RWPE1 (cell line): ENCODE results near the gene DNAH5.

ENCODE experiments used
- CTCF ChIA-PET: fragments of 350-600 bp; sonication (Branson Sonifier 250); formaldehyde crosslinking; extraction: SDS; loops from one replicate; lab custom pipeline; 2021; lab: Yijun Ruan, JAX
- POLR2A ChIA-PET: fragments of 400-600 bp; formaldehyde crosslinking; extraction: SDS; loops from one replicate; lab custom pipeline; 2020; ENCODE audit warnings: antibody characterized with exemption; ENCODE audit not compliant: low non-redundant PET; lab: Yijun Ruan, JAX
- DNase-seq: peaks from one replicate; pipeline ENCODE4 v3.0.0; 2012; ENCODE audit warnings: low spot score
- H3K27ac ChIP-seq: fragments of 450-650 bp; 2 replicates; pipeline ENCODE4 v1.5.1; 2017
- CTCF ChIP-seq: fragments of 450-650 bp; conservative IDR thresholded peaks from 2 replicates; pipeline ENCODE4 v1.5.1; 2017; ENCODE audit warnings: low read depth, mild to moderate bottlenecking

The DNAH5 gene

GRCh38 chr5:13898569-13898968 lies 45.9 kb downstream of the DNAH5 start:
- DNase-seq: no peak
- ChIA-PET CTCF (no interaction called here), POLR2A (no interaction called here)
- H3K27ac ChIP-seq: no peak overlapping the region
- no peak for TF ChIP-seq CTCF

- ChIA-PET POLR2A (no interaction called here), CTCF (no interaction called here)
- no peak overlapping the region for H3K27ac ChIP-seq
- TF ChIP-seq CTCF: no peak
- DNase-seq: no peak
These were observed 66.1 kb downstream of the DNAH5 start for GRCh38 chr5:13878357-13878756.

DNA sequence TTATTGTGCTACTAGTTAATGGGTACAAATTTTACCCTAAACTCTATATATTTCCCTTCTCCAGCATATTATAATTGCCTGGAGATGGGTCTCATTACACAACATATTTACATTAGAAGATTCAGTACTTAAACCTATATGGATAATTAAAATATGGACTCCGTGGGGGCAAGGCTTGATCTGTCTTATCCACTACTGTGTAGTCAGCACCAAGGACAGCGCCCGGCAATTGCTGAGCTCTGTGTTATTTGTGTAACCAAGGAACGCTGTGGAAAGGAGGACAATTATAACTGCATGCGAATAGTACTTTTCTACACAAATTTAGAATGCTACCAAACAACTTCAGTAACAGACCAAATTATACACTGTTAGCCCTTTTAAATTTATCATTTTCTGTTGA lies 77.7 kb downstream of the DNAH5 start:
- ChIA-PET POLR2A (no interaction called here), CTCF (no interaction called here)
- peak; percentile 39 for DNase-seq

DNA sequence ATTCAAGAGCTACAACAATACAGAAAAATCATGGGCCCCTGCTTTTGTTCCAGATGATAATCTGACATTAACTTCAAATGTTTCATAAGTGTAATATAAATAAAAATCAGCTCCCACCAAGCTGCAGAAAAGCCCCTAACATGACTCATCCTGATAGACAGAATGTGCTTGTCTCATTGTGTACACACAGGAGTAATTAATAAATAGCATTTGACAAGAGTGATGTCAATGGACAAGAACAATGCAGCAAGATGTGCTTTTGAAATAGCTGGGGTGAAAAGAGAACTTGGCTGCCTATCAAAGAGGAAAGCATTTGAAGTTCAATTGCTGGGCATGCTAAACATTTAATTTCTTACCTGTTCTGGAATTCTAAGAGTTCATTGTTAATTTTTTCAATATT lies 79.2 kb downstream of the DNAH5 start:
- ChIA-PET CTCF (interaction anchor here (0.6 kb wide), 1 partner anchor 1479 kb away, joined by 4 read pairs; no protein-coding TSS in a partner anchor), POLR2A (no interaction called here)
- TF ChIP-seq CTCF: no peak
- DNase-seq: no peak
- H3K27ac ChIP-seq: no peak overlapping the region

More for the DNA sequence above, 77.7 kb downstream of the DNAH5 start:
- H3K27ac ChIP-seq: no peak overlapping the region
- no peak for TF ChIP-seq CTCF

- CTCF ChIA-PET: no interaction called here
- H3K27ac ChIP-seq: no peak overlapping the region
- POLR2A ChIA-PET: no interaction called here
- no peak for TF ChIP-seq CTCF
- no peak for DNase-seq
These were observed 84.3 kb downstream of the DNAH5 start for GRCh38 chr5:13860146-13860545.

- TF ChIP-seq CTCF: no peak
- ChIA-PET POLR2A (no interaction called here), CTCF (no interaction called here)
- no peak for DNase-seq
- no peak overlapping the region for H3K27ac ChIP-seq
These were observed 85.0 kb downstream of the DNAH5 start for GRCh38 chr5:13859270-13860065.
